Measurements from ENCODE around the gene PRKAB1. TPM values are rescaled to one million over a fixed set of nuclear protein-coding genes. Genes with fewer than 3 reads are reported as not detected.

PRKAB1 gene
- total RNA-seq, 1 experiment from 2014 or later: 16.2 TPM

DNA sequence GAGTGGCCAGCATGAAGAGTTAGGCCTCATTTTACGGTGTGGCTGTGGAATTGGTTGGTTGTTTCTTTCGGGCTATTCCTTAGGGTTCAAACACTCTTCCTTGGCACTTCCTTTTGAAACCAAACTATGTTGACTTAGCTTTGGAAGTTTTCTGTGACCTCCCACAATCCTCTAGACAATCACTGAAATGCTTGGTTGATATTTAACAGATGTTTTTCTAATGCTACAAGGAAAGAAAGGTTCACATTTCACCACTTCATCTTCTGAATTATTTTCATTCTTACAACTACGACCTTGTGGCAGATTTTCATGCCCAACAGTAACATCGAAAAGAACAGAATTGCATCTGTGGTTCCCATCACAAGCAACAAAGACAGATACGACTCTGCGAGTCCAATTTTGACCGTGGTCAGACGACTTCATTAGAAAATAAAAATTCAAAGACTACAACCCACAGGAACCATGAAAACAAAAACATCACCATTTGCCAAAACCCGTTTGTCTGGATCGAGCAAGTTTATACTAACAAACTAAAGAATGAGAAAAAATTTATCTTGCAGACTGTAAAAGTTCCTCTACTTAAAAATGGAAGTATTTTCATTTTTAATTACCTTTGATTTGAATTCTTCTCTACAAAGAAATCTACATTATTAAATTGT lies 16.9 kb downstream of the PRKAB1 start:
- BruUV-seq (replicated peaks): no TSS peak
- POLR2A ChIA-PET (ENCODE audit: unreplicated experiment): no interaction called here
- H3F3A ChIP-seq (ENCODE audit: low read length, unreplicated experiment): no peaks in the 10 kb centered on the region
- CTCF ChIA-PET: no interaction called here
- H3K9me3 ChIP-seq (ENCODE audit: low read length): no peaks in the 10 kb centered on the region
- H3K4me1 ChIP-seq (ENCODE audit: insufficient read depth, low read length): peaks cover 10% of the 10 kb centered on the region
- H3K36me3 ChIP-seq (ENCODE audit: low read depth, low read length): peaks cover 30% of the 10 kb centered on the region
- H2AFZ ChIP-seq (ENCODE audit: low read length): no peak overlapping the region
- H3K9me2 ChIP-seq (replicated peaks; ENCODE audit: low read length): no peaks in the 10 kb centered on the region
- ATAC-seq: no peak
- no peak for DNase-seq
- TF ChIP-seq, protein P1, sequence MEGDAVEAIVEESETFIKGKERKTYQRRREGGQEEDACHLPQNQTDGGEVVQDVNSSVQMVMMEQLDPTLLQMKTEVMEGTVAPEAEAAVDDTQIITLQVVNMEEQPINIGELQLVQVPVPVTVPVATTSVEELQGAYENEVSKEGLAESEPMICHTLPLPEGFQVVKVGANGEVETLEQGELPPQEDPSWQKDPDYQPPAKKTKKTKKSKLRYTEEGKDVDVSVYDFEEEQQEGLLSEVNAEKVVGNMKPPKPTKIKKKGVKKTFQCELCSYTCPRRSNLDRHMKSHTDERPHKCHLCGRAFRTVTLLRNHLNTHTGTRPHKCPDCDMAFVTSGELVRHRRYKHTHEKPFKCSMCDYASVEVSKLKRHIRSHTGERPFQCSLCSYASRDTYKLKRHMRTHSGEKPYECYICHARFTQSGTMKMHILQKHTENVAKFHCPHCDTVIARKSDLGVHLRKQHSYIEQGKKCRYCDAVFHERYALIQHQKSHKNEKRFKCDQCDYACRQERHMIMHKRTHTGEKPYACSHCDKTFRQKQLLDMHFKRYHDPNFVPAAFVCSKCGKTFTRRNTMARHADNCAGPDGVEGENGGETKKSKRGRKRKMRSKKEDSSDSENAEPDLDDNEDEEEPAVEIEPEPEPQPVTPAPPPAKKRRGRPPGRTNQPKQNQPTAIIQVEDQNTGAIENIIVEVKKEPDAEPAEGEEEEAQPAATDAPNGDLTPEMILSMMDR (conservative IDR thresholded peaks at IDR 0.05; ENCODE audit: low read depth, low read length): no peak
- TF ChIP-seq EZH2 (IDR thresholded peaks at IDR 0.05; ENCODE audit: low read length, unreplicated experiment) (no peak), EZH2phosphoT487 (IDR thresholded peaks at IDR 0.05; ENCODE audit: borderline replicate concordance, low read length) (no peak)
- H3K27me3 ChIP-seq (ENCODE audit: low read length): no peaks in the 10 kb centered on the region
- H3K9ac ChIP-seq (ENCODE audit: low read length): no peak overlapping the region
- intact Hi-C loops (cut with micrococcal nuclease): no loop called here
- H3K79me2 ChIP-seq (ENCODE audit: low read length): no peaks in the 10 kb centered on the region
- no peak overlapping the region for H3K27ac ChIP-seq (ENCODE audit: low read length)
- H4K20me1 ChIP-seq (ENCODE audit: low read length): no peaks in the 10 kb centered on the region
- H3K4me3 ChIP-seq (ENCODE audit: low read length): no peak overlapping the region
- no peak overlapping the region for H3K4me2 ChIP-seq (ENCODE audit: low read length)

DNA sequence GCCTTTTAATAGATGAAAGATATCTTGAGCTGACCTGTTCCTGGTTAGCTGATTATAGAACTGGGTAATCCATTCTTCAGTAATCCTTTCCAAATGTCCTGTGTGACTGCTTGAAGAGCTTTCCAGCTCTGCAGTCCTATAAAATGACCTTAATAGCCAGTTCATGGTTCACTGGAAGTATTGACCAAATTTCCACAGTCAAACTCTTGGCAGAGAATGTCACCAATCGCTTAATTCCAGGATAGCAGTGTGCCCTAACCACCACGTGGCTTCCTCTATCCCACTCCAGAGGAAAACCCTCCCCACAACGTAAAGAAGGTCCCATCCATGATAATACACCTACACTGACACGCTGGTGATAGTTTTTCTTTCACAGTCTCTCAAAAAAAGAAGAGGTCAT lies 17.4 kb downstream of the PRKAB1 start:
- ATAC-seq (no peak), DNase-seq (no peak)
- Histone ChIP-seq H3K36me3 (ENCODE audit: low read depth, low read length) (peaks cover 30% of the 10 kb centered on the region), H3K9me3 (ENCODE audit: low read length) (no peaks in the 10 kb centered on the region), H3K4me3 (ENCODE audit: low read length) (no peak overlapping the region), H3K4me2 (ENCODE audit: low read length) (no peak overlapping the region), H3F3A (ENCODE audit: low read length, unreplicated experiment) (no peaks in the 10 kb centered on the region), H3K4me1 (ENCODE audit: insufficient read depth, low read length) (peaks cover 10% of the 10 kb centered on the region), H3K9ac (ENCODE audit: low read length) (no peak overlapping the region), H3K79me2 (ENCODE audit: low read length) (no peaks in the 10 kb centered on the region), H3K9me2 (replicated peaks; ENCODE audit: low read length) (no peaks in the 10 kb centered on the region), H3K27me3 (ENCODE audit: low read length) (no peaks in the 10 kb centered on the region), H2AFZ (ENCODE audit: low read length) (no peak overlapping the region), H4K20me1 (ENCODE audit: low read length) (no peaks in the 10 kb centered on the region), H3K27ac (ENCODE audit: low read length) (no peak overlapping the region)
- no TSS peak for BruUV-seq (replicated peaks)
- POLR2A ChIA-PET (ENCODE audit: unreplicated experiment): no interaction called here
- CTCF ChIA-PET: no interaction called here
- intact Hi-C loops (cut with micrococcal nuclease): no loop called here
- TF ChIP-seq, protein P1 (conservative IDR thresholded peaks at IDR 0.05; ENCODE audit: low read depth, low read length): no peak

DNA sequence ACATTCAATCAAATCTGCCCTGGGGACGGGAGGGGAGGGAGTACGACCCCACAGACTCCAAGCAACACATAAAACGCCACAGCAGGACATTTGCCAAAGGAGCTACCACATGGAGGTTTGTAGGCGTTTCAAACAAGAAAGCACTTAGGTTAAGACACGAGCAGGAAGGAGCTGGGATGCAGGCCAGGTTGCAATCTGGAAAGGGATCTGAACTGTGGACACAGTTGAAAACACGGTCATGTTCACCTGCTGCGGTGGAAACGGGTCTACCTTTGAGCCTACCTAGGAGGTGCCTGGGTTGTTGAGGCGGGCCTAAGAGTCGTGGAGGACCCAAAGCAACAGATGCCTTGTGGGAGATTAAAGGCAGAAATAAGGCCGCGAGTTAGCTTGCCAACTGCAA lies 18.4 kb downstream of the PRKAB1 start:
- Histone ChIP-seq H3K36me3 (ENCODE audit: low read depth, low read length) (peaks cover 23% of the 10 kb centered on the region; the same call in 1 of the 2 replicates), H4K20me1 (ENCODE audit: low read length) (no peaks in the 10 kb centered on the region), H3K4me2 (ENCODE audit: low read length) (no peak overlapping the region), H3K9ac (ENCODE audit: low read length) (no peak overlapping the region), H3K9me3 (ENCODE audit: low read length) (no peaks in the 10 kb centered on the region), H3K4me1 (ENCODE audit: insufficient read depth, low read length) (peaks cover 10% of the 10 kb centered on the region), H3F3A (ENCODE audit: low read length, unreplicated experiment) (no peaks in the 10 kb centered on the region), H2AFZ (ENCODE audit: low read length) (no peak overlapping the region), H3K27ac (ENCODE audit: low read length) (no peak overlapping the region), H3K9me2 (replicated peaks; ENCODE audit: low read length) (no peaks in the 10 kb centered on the region), H3K27me3 (ENCODE audit: low read length) (no peaks in the 10 kb centered on the region), H3K4me3 (ENCODE audit: low read length) (no peak overlapping the region), H3K79me2 (ENCODE audit: low read length) (no peaks in the 10 kb centered on the region)
- ATAC-seq (no peak), DNase-seq (no peak)
- CTCF ChIA-PET: no interaction called here
- intact Hi-C loops (cut with micrococcal nuclease): no loop called here
- TF ChIP-seq, protein P1 (conservative IDR thresholded peaks at IDR 0.05; ENCODE audit: low read depth, low read length): no peak
- TF ChIP-seq EZH2phosphoT487 (IDR thresholded peaks at IDR 0.05; ENCODE audit: borderline replicate concordance, low read length): no peak
- no peak for TF ChIP-seq EZH2 (IDR thresholded peaks at IDR 0.05; ENCODE audit: low read length, unreplicated experiment)
- POLR2A ChIA-PET (ENCODE audit: unreplicated experiment): no interaction called here
- BruUV-seq (replicated peaks): TSS peak; percentile 24

Measured in PC-3 (cell line).